Measurements from ENCODE around the gene AMFR. TPM values are rescaled to one million over a fixed set of nuclear protein-coding genes. Genes with fewer than 3 reads are reported as not detected.

AMFR gene
- total RNA-seq, 1 donor from 2014 or later, result 133 TPM

- Histone ChIP-seq H3K4me3 (ENCODE audit: low read depth, low read length) (no peak overlapping the region), H3K36me3 (ENCODE audit: control insufficient read depth, insufficient read depth, low read length) (no peaks in the 10 kb centered on the region), H3K27me3 (ENCODE audit: control insufficient read depth, insufficient read depth, low read length) (peaks cover 5% of the 10 kb centered on the region)
- TF ChIP-seq CTCF (IDR thresholded peaks at IDR 0.05; ENCODE audit: insufficient read depth, low read length, poor library complexity, severe bottlenecking), result no peak
- DNase-seq (ENCODE audit: low read depth), result no peak
Measured at GRCh38 chr16:56347166-56347565, 78.2 kb downstream of the AMFR start.

GRCh38 chr16:56346131-56346890, 79.0 kb downstream of the AMFR start:
- DNase-seq (ENCODE audit: low read depth), result no peak
- H3K4me3 ChIP-seq (ENCODE audit: low read depth, low read length), result no peak overlapping the region
- no peaks in the 10 kb centered on the region for H3K36me3 ChIP-seq (ENCODE audit: control insufficient read depth, insufficient read depth, low read length)
- H3K27me3 ChIP-seq (ENCODE audit: control insufficient read depth, insufficient read depth, low read length), result peaks cover 2% of the 10 kb centered on the region
- no peak for TF ChIP-seq CTCF (IDR thresholded peaks at IDR 0.05; ENCODE audit: insufficient read depth, low read length, poor library complexity, severe bottlenecking)

GRCh38 chr16:56345406-56346050, 79.8 kb downstream of the AMFR start:
- no peak for DNase-seq (ENCODE audit: low read depth)
- TF ChIP-seq CTCF (IDR thresholded peaks at IDR 0.05; ENCODE audit: insufficient read depth, low read length, poor library complexity, severe bottlenecking), result no peak
- peaks cover 2% of the 10 kb centered on the region for H3K27me3 ChIP-seq (ENCODE audit: control insufficient read depth, insufficient read depth, low read length)
- H3K4me3 ChIP-seq (ENCODE audit: low read depth, low read length), result no peak overlapping the region
- H3K36me3 ChIP-seq (ENCODE audit: control insufficient read depth, insufficient read depth, low read length), result no peaks in the 10 kb centered on the region

- no peak for TF ChIP-seq CTCF (IDR thresholded peaks at IDR 0.05; ENCODE audit: insufficient read depth, low read length, poor library complexity, severe bottlenecking)
- no peaks in the 10 kb centered on the region for H3K27me3 ChIP-seq (ENCODE audit: control insufficient read depth, insufficient read depth, low read length)
- no peak for DNase-seq (ENCODE audit: low read depth)
- no peak overlapping the region for H3K4me3 ChIP-seq (ENCODE audit: low read depth, low read length)
- H3K36me3 ChIP-seq (ENCODE audit: control insufficient read depth, insufficient read depth, low read length), result no peaks in the 10 kb centered on the region
Measured at GRCh38 chr16:56344518-56345405, 80.6 kb downstream of the AMFR start.

- H3K4me3 ChIP-seq (ENCODE audit: low read depth, low read length), result no peak overlapping the region
- no peak for DNase-seq (ENCODE audit: low read depth)
- no peaks in the 10 kb centered on the region for H3K36me3 ChIP-seq (ENCODE audit: control insufficient read depth, insufficient read depth, low read length)
- H3K27me3 ChIP-seq (ENCODE audit: control insufficient read depth, insufficient read depth, low read length), result no peaks in the 10 kb centered on the region
- no peak for TF ChIP-seq CTCF (IDR thresholded peaks at IDR 0.05; ENCODE audit: insufficient read depth, low read length, poor library complexity, severe bottlenecking)
Measured at GRCh38 chr16:56343661-56344517, 81.5 kb downstream of the AMFR start.

All from kidney epithelial cell (primary cell).